KOPT-K1 (cell line): ENCODE measurements around the gene GSK3B.
"Not testable (repeated sequence)": the region's sequence is repeated elsewhere in the genome, so short reads cannot be mapped to it uniquely, and the experiment has no call there.

Experiments
- H3K27ac ChIP-seq: fragments of 200-600 bp; sonication (generic); 2 replicates; pipeline ENCODE4 v1.5.1; 2016; ENCODE audit warnings: antibody characterized with exemption, mild to moderate bottlenecking, low read depth, low read length; ENCODE audit not compliant: poor library complexity, severe bottlenecking
- H3K36me3 ChIP-seq: fragments of 200-600 bp; sonication (generic); 2 replicates; pipeline ENCODE4 v1.5.1; 2017; ENCODE audit warnings: antibody characterized with exemption, mild to moderate bottlenecking, low read length, moderate library complexity; ENCODE audit not compliant: insufficient read depth
- H3K9me3 ChIP-seq: fragments of 200-600 bp; sonication (generic); 2 replicates; pipeline ENCODE4 v1.5.1; 2017; ENCODE audit warnings: antibody characterized with exemption, low read length, mild to moderate bottlenecking; ENCODE audit not compliant: insufficient read depth, poor library complexity, severe bottlenecking

GSK3B gene

DNA sequence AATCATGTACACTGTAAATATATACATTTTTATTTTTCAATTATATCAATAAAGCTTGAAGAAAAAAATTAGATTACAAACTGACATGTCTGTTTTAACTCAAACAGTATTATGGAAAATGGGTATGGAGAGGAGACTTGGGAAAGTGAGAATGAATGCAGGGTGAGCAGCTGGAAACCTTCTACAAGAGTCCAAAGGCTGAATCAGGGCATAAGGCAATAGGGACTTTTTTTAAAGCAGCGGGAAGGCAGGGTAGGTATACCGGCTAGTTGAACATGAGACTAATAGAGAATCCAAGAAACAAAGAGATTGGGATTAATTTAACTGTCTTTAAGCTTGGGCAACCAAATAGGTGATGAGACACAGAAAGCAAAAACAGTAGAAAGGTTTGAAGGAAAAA lies 167.1 kb downstream of the GSK3B start:
- Histone ChIP-seq H3K9me3 (peaks cover 10% of the 10 kb centered on the region), H3K27ac (no peak overlapping the region)

DNA sequence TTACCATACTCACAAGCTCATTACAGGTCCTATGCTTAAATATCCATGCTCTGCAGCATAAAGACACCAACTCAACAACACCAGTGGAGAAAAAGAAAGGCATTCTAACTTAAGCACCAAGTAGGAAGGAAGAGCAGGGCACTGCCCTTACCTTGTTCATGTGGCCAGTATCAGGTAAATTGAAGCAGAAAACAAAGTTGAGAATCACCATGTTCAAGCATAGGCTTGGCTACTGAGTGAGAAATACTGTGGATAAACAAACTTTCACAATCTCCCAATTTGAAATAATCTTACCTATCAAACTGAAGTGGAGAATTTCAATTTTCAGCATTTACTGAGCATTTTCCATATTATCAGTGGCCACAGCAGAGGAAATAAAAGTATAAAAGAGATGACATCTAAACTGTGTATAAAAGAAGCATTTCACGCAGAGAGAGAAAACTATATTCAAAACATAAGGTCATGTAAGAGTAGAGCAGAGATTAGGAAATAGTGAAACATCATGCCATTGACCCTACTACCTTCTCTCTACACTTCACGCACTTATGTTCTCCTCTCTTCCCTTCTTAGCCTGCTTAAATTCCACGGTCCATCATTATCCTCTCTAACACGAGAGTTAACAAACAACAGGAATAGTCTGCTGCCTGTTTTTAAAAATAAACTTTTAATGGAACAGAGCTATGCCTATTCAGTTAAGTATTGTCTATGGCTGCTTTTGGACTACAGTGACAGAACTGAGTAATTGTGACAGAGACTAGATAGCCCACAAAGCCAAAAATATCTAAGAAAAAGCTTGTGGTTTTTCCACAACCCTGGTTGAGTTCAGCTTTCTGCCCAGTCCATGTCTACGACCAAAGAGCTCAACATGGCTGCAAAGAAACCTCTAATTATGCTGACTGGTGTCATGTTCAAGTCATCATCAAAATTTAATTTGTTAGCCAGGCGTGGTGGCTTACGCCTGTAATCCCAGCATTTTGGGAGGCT lies 169.8 kb downstream of the GSK3B start:
- Histone ChIP-seq H3K9me3 (peaks cover 23% of the 10 kb centered on the region), H3K27ac (no peak overlapping the region), H3K36me3 (peaks cover 26% of the 10 kb centered on the region)

More for the DNA sequence above, 167.1 kb downstream of the GSK3B start:
- H3K36me3 ChIP-seq, result peaks cover 6% of the 10 kb centered on the region

DNA sequence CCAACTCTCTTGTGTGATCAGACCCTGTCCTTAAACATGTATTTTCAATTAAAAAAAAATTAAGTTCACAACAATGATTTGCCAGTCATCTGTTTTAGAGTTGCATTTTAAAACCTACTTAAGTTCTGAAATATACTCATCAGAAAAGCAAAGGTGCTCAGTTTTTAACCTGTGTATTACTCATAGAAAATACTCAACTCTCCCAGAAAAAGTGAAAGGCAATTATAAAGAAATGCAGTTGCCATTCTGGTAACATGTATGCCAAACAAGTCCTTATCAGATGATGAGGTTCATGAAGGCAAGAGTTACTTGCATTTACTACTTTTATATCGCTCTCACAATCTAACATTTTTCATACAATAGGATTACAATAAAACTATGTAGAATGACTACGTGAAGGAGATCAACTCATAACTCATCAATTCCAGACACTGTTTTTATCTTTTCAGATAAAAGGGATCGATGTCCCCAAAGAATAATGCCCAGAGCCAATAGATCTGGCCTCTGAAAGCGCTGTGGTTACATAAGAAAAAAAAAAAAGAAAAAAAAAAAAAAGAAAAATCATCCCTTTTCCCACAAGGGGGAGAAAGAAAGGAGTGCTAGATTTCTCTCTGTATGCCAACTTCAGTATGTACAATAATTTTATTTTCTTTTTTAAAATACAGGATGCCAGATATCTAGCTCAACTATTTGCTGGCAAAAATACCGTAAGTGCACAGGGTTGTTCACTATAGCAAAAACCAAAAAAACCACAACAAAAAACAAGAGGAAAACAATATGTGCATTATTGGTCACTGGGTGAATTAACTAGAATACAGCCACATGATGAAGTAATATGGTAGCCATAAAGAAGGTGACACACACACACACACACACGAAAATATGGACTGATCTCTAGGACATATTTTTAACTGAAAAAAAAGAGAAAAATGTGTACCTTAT lies 175.0 kb downstream of the GSK3B start:
- Histone ChIP-seq H3K27ac (no peak overlapping the region), H3K9me3 (peaks cover 13% of the 10 kb centered on the region), H3K36me3 (peaks cover 40% of the 10 kb centered on the region)

DNA sequence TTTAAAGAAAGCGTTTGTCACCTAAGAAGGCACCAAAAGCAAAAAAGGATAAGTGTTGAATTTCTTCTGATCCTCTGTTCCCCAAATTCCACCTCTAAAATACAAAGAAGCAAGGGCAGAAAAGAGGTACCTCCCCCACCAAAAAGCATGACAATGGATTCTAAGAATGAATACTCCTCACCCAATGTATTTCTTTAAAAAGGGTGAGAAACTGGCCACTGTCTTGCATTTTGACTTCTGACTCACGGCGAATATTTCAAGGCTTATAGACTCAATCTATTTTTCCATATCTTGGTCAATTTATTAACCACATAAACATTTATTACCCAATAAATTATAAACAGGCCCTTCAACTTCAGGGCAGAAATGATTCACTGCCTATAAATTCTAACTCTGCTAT lies 181.2 kb downstream of the GSK3B start:
- Histone ChIP-seq H3K36me3 (peaks cover 44% of the 10 kb centered on the region), H3K9me3 (no peaks in the 10 kb centered on the region), H3K27ac (no peak overlapping the region)

DNA sequence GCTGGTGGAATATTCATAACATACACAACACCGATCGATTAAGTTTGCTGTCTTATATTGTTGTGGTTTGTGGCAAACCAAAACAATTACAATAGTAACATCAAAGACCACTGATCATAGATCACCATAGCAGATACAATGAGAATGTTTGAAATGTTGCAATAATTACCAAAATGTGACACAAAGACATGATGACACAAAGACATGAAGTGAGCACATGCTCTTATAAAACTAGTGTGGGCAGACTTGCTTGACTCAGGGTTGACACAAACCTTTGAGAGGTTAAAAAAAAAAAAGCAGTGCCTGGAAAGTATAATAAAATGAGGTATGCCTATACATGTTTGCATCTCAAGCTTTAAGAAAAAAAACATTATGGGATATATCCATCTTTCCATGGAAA lies 182.0 kb downstream of the GSK3B start:
- Histone ChIP-seq H3K36me3 (peaks cover 49% of the 10 kb centered on the region), H3K27ac (no peak overlapping the region), H3K9me3 (no peaks in the 10 kb centered on the region)

DNA sequence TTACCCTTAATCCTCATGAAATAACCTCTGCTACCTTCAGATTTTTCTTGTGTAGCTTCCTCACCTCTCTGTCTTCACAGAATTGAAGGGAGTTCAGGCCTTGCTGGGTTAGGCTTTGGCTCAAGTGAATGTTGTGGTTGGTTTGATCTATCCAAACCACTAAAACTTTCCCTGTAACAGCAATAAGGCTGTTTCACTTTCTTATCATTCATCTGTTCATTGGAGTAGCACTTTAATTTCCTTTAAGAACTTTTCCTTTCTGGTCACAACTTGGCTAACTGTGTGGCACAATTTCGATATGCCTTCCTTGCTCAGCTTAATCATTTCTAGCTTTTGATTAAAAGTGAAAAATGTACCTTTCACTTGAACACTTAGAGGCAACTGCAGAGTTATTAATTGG lies 182.5 kb downstream of the GSK3B start:
- Histone ChIP-seq H3K36me3 (peaks cover 53% of the 10 kb centered on the region), H3K9me3 (no peaks in the 10 kb centered on the region), H3K27ac (no peak overlapping the region)

DNA sequence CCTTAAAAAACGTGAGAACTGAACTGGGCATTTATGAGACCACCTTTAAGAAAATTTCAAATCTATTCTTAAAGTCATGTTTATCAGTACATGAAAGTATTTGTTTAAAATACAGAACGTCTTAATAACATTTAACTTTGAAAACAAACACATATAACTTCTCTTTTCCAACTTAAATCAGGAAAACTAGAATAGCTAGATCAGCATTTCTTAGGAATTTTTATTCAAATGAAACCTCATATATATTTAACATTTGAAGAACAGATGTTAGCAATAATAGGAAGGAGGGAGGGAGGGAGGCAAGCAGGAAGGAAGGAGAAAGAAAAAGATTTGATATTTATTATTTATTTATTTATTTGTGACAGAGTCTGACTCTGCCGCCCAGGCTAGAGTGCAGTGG lies 192.2 kb downstream of the GSK3B start:
- Histone ChIP-seq H3K27ac (no peak overlapping the region), H3K36me3 (peaks cover 80% of the 10 kb centered on the region), H3K9me3 (no peaks in the 10 kb centered on the region)

DNA sequence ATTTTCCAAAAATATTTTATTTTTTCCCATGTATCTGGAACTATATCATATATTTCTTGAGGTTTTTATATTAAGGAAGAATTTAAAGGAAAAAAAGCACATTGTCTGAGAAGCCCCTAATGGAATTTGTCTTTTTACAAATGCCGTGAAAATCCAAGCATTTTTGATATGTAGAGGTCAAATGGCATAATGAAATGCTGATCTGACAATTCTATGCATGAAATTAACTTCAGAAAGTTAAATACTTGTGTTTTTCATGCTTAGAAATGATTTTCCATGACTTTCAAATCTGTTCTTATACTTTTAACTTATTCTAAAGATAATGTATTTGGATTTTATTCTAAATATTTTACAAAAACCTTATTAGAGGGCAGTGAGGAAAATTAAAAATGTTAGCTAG lies 193.1 kb downstream of the GSK3B start:
- Histone ChIP-seq H3K27ac (no peak overlapping the region), H3K9me3 (no peaks in the 10 kb centered on the region), H3K36me3 (peaks cover 71% of the 10 kb centered on the region)

DNA sequence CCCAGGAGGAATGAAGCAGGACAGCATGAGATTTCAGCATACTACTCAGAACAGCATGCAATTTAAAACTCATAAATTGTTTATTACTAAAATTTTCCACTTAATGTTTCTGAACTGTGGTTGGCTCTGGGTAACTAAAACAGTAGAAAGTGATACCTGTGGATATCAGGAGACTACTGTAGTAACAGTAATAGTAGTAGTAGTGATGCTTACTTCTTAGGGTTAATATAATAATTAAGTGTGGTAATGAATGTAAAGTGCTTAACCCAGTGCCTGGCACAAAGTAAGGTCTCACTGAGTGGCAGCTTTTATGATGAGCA lies 195.1 kb downstream of the GSK3B start:
- Histone ChIP-seq H3K36me3 (peaks cover 73% of the 10 kb centered on the region), H3K27ac (no peak overlapping the region)

DNA sequence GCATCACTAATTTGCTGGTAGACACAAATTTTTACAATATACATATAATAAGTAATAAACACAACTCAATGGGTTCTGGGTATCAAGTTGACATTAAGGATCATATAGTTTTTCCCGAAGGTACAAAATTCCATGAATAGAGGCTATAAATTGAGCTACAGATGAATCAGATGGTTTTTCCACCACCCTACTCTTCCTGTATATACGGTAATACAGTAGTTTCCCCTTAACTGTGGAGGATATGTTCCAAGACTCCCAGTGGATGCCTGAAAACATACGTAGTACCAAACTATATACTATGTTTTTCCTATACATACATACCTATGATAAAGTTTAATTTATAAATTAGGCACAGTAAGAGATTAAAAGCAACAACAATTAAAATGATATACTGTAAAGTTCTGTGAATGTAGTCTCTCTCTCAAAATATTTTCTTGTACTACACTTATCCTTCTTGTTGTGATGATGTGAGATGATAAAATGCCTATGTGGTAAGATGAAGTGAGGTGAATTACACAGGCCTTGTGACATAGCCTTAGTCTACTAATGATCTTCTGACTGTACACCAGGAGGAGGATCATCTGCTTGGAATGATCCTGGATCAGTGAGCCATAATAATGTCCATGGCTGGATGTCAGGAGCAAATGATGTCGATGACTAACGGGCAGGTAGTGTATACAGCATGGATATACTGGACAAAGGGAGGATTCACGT lies 195.6 kb downstream of the GSK3B start:
- Histone ChIP-seq H3K36me3 (peaks cover 69% of the 10 kb centered on the region), H3K9me3 (no peaks in the 10 kb centered on the region), H3K27ac (no peak overlapping the region)

More for the DNA sequence above, 195.1 kb downstream of the GSK3B start:
- H3K9me3 ChIP-seq, result no peaks in the 10 kb centered on the region

DNA sequence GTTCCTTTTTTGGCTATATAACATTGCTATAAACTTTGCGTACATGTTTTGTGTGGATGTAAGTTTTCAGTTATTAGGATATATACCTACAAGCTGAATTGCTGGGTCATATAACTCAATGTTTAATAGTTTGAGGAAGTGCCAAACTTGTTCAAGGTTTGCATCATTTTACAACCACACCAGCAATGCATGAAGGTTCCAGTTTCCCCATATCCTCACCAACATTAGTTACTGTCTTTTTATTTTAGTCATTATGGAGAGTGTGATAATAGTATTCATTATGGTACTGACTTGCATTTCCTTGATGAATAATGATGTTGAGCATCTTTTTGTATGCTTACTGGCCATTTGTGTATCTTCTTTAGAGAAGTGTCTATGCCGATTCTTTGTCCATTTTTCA lies 200.1 kb downstream of the GSK3B start:
- Histone ChIP-seq H3K36me3 (peaks cover 48% of the 10 kb centered on the region), H3K9me3 (peaks cover 8% of the 10 kb centered on the region), H3K27ac (no peak overlapping the region)

DNA sequence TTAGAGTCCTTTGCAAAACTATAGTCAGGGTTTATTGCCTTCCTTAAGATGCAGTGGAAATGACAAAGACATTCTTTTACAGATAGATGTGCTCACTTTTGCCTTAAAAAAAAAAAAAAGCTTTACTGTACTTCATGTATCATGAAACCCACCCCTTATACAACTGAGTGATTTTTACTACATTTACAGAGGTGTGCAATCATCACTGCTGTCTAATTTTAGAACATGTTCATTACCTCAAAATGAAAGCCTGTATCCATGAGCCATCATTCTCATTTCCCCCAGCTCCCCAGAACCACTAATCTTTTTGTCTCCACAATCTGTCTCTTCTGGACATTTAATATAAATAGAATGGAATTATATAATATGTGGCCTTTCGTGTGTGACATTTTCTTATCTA lies 200.5 kb downstream of the GSK3B start:
- Histone ChIP-seq H3K27ac (no peak overlapping the region), H3K9me3 (peaks cover 12% of the 10 kb centered on the region), H3K36me3 (peaks cover 48% of the 10 kb centered on the region)

DNA sequence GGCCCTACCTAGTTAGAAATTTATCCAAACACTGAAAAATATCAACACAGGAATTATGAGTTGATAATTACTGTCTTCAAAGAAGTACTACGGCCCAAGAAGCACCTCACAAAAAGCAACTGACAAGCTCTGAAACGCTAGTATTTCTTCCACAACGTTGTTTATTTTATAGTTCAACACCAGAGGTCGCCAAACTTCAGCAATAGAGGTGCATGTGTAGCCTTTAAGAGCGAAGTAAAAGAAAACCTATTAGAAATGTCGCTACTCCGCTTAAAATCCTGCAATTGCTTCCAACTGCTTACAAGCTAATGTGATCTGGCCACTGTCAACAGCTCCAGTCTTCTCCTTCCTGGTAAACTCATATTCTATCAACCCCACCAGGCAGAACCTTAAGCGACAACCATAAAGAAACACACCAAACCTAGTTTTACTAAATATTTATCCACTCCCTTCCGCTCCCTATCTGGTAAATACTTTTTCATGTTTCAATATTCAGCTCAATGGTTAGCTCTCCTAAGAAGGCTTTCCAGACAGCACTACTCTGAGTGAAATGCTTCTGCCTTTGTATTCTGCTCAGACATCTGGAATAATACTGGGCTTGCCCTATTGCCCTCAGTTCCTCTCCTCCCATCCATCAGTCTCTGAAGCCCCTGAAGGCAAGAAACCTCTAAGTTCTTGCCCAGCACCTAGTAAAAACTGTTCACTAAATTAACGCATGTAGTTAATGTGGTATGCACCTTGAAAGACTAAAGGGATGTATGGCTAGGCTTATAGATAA lies 202.1 kb downstream of the GSK3B start:
- Histone ChIP-seq H3K9me3 (peaks cover 24% of the 10 kb centered on the region), H3K36me3 (peaks cover 50% of the 10 kb centered on the region)

DNA sequence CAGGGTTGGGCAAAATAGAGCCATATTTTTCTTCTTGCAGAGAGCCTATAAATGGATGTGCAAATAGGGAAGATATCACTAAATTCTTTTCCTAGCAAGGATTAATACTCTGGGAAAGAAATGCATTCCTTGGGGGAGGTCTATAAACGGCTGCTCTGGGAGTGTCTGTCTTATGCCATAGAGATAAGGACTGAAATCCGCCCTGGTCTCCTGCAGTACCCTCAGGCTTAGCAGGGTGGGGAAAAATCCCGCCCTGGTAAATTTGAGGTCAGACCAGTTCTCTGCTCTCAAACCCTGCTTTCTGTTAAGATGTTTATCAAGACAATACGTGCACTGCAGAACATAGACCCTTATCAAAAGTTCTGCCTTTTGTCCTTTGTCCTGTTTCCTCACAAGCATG lies 205.6 kb downstream of the GSK3B start:
- not testable (repeated sequence) for H3K27ac ChIP-seq
- H3K9me3 ChIP-seq, result peaks cover 24% of the 10 kb centered on the region
- H3K36me3 ChIP-seq, result peaks cover 39% of the 10 kb centered on the region

More for the DNA sequence above, 202.1 kb downstream of the GSK3B start:
- no peak overlapping the region for H3K27ac ChIP-seq
